ENCODE data around the gene NEK10. TPM values are rescaled to one million over a fixed set of nuclear protein-coding genes. Genes with fewer than 3 reads are reported as not detected.

Gene NEK10
- polyA plus RNA-seq, 2 of the 4 experiments (the other 2 are of a cell fraction) = 1.7 to 2.9 TPM

- no peak for TF ChIP-seq RFX5 (IDR thresholded peaks at IDR 0.05)
Observed at GRCh38 chr3:27209617-27210264, 159.4 kb downstream of the NEK10 start (continued).

GRCh38 chr3:27208961-27209616 is 160.1 kb downstream of the NEK10 start:
- peak; percentile 51 for FAIRE-seq
- H3K9me3 ChIP-seq = no peaks in the 10 kb centered on the region; the same call in 2 of the 3 replicates
- no peak overlapping the region for H3K4me2 ChIP-seq
- TF ChIP-seq ELK1 (IDR thresholded peaks at IDR 0.05; ENCODE audit: low read depth, low read length) (no peak), ZNF302 (CRISPR knock-in tag; IDR thresholded peaks at IDR 0.05) (no peak), FOXS1 (CRISPR knock-in tag; IDR thresholded peaks at IDR 0.05) (no peak), RCOR1 (IDR thresholded peaks at IDR 0.05; ENCODE audit: low read depth, low read length) (no peak), HMGXB4 (CRISPR knock-in tag; IDR thresholded peaks at IDR 0.05; ENCODE audit: borderline replicate concordance) (no peak), FOSB (CRISPR knock-in tag; IDR thresholded peaks at IDR 0.05) (no peak), CBX8 (IDR thresholded peaks at IDR 0.05) (no peak), CBX2 (IDR thresholded peaks at IDR 0.05; ENCODE audit: borderline replicate concordance, low read depth) (no peak), ZFP36 (IDR thresholded peaks at IDR 0.05; ENCODE audit: borderline replicate concordance, partially characterized antibody) (no peak), REST (IDR thresholded peaks at IDR 0.05) (no peak)
- TF ChIP-seq, protein P1, sequence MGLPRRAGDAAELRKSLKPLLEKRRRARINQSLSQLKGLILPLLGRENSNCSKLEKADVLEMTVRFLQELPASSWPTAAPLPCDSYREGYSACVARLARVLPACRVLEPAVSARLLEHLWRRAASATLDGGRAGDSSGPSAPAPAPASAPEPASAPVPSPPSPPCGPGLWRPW (IDR thresholded peaks at IDR 0.05) = no peak
- ChIA-PET CTCF (interaction anchor here (0.7 to 1.3 kb wide), 3 partner anchors 45 to 87 kb away, joined by 3 to 4 read pairs (median 3); no protein-coding TSS in a partner anchor), POLR2A (no interaction called here)
- no peaks in the 10 kb centered on the region for H3K4me1 ChIP-seq
- no peak for DNase-seq (ENCODE audit: low read depth in 1 of 2, low spot score in 1 of 2)
- 47% methylated on average over 2 of the region's 2 CpGs for whole genome bisulfite sequencing (ENCODE audit: missing lambda C conversion rate)
- no peak for ATAC-seq
- H3K27ac ChIP-seq = no peak overlapping the region
- H3K4me3 ChIP-seq = no peak overlapping the region

DNA sequence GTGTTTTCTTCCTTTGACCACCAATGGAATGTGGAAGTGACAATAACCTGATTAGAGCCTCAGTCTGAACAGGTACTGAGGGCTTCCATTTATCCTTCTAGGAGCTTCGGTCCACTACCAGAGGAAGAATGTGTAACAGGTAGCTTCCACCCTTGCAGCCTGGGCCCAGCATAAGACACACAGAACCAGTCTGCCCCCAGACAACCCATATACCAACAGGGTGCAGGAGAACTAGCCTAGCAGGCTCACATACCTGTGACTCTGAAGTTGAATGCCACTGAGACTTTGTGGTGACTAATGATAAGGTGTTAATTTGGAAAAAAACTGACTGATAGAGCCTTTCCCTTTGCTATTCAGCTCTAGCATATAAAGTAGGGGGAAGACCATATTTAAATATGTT is 166.2 kb downstream of the NEK10 start:
- Histone ChIP-seq H3K27ac (no peak overlapping the region), H3K4me3 (no peak overlapping the region), H3K4me1 (peaks cover 17% of the 10 kb centered on the region), H3K9me3 (no peaks in the 10 kb centered on the region; the same call in 2 of the 3 replicates), H3K4me2 (no peak overlapping the region)
- POLR2A ChIA-PET = no interaction called here
- WGBS (ENCODE audit: missing lambda C conversion rate) = 88% methylated on average over 1 of the region's 1 CpG
- DNase-seq (ENCODE audit: low read depth in 1 of 2, low spot score in 1 of 2) = no peak
- TF ChIP-seq CBX8 (IDR thresholded peaks at IDR 0.05) (no peak), RCOR1 (IDR thresholded peaks at IDR 0.05; ENCODE audit: low read depth, low read length) (no peak), KDM1A (IDR thresholded peaks at IDR 0.05; ENCODE audit: low read depth) (no peak)
- CTCF ChIA-PET = interaction anchor here (0.6 to 1.3 kb wide), 4 partner anchors 9 to 644 kb away, joined by 3 to 4 read pairs (median 3); no protein-coding TSS in a partner anchor
- no peak for ATAC-seq
- FAIRE-seq = no peak

All from A549 (cell line).